H9 (cell line): ENCODE results near the gene ZGLP1. TPM values are rescaled to one million over a fixed set of nuclear protein-coding genes. Genes with fewer than 3 reads are reported as not detected.

Experiments
- DNase-seq: peaks from one replicate; pipeline ENCODE4 v3.0.0-alpha.2; 2017
- H2AFZ ChIP-seq: one replicate; pipeline ENCODE4 v1.6.1; 2013; ENCODE audit warnings: mild to moderate bottlenecking, low read length, control low read depth, moderate library complexity
- H2AK5ac ChIP-seq: 2 replicates; pipeline ENCODE4 v1.6.1; 2013; ENCODE audit warnings: low read length, control low read depth, mixed read lengths; ENCODE audit not compliant: insufficient read length
- H2BK120ac ChIP-seq: one replicate; pipeline ENCODE4 v1.6.1; 2013; ENCODE audit warnings: low read depth, mild to moderate bottlenecking, low read length, control low read depth, inconsistent platforms; ENCODE audit not compliant: poor library complexity, severe bottlenecking
- H2BK12ac ChIP-seq: 2 replicates; pipeline ENCODE4 v1.6.1; 2013; ENCODE audit warnings: low read length, control low read depth, mixed read lengths, low read depth; ENCODE audit not compliant: insufficient read length
- H2BK15ac ChIP-seq: 2 replicates; pipeline ENCODE4 v1.6.1; 2013; ENCODE audit warnings: low read depth, low read length, control low read depth
- H2BK20ac ChIP-seq: one replicate; pipeline ENCODE4 v1.6.1; 2013; ENCODE audit warnings: low read depth, mild to moderate bottlenecking, low read length, control low read depth, inconsistent platforms; ENCODE audit not compliant: poor library complexity, severe bottlenecking
- H2BK5ac ChIP-seq: 2 replicates; pipeline ENCODE4 v1.6.1; 2013; ENCODE audit warnings: low read length, control low read depth, mixed read lengths; ENCODE audit not compliant: insufficient read length
- H3K14ac ChIP-seq: 2 replicates; pipeline ENCODE4 v1.6.1; 2013; ENCODE audit warnings: low read length, control low read depth; ENCODE audit not compliant: insufficient read depth
- H3K18ac ChIP-seq: 2 replicates; pipeline ENCODE4 v1.6.1; 2013; ENCODE audit warnings: low read depth, mild to moderate bottlenecking, mixed read lengths, low read length, control low read depth; ENCODE audit not compliant: insufficient read length
- H3K23ac ChIP-seq: 2 replicates; pipeline ENCODE4 v1.6.1; 2013; ENCODE audit warnings: low read length, control low read depth, mixed read lengths, low read depth; ENCODE audit not compliant: insufficient read length
- H3K23me2 ChIP-seq: 2 replicates; pipeline ENCODE4 v1.6.1; 2013; ENCODE audit warnings: low read depth, mild to moderate bottlenecking, mixed read lengths, low read length, control low read depth; ENCODE audit not compliant: insufficient read length, poor library complexity, severe bottlenecking
- H3K27ac ChIP-seq: 2 replicates; pipeline ENCODE4 v1.5.1; 2013; ENCODE audit warnings: low read length, control low read depth, mixed read lengths, low read depth; ENCODE audit not compliant: insufficient read length
- H3K27me3 ChIP-seq: 2 replicates; pipeline ENCODE4 v1.6.1; 2013; ENCODE audit warnings: low read length, control low read depth, inconsistent platforms; ENCODE audit not compliant: insufficient read depth
- H3K4ac ChIP-seq: 2 replicates; pipeline ENCODE4 v1.6.1; 2013; ENCODE audit warnings: low read depth, mild to moderate bottlenecking, control low read depth, inconsistent platforms, low read length, moderate library complexity
- H3K4me1 ChIP-seq: 2 replicates; pipeline ENCODE4 v1.6.1; 2013; ENCODE audit warnings: low read length, control low read depth, inconsistent platforms; ENCODE audit not compliant: insufficient read depth
- H3K4me2 ChIP-seq: 2 replicates; pipeline ENCODE4 v1.6.1; 2013; ENCODE audit warnings: low read length, control low read depth, mixed read lengths; ENCODE audit not compliant: insufficient read length, insufficient read depth
- H3K56ac ChIP-seq: 2 replicates; pipeline ENCODE4 v1.6.1; 2013; ENCODE audit warnings: low read depth, mild to moderate bottlenecking, mixed read lengths, low read length, control low read depth; ENCODE audit not compliant: insufficient read length
- H3K79me1 ChIP-seq: 2 replicates; pipeline ENCODE4 v1.6.1; 2013; ENCODE audit warnings: low read depth, mild to moderate bottlenecking, moderate library complexity, low read length, control low read depth, inconsistent platforms; ENCODE audit not compliant: insufficient read depth, poor library complexity, severe bottlenecking
- H3K79me2 ChIP-seq: 2 replicates; pipeline ENCODE4 v1.6.1; 2013; ENCODE audit warnings: low read length, control low read depth, inconsistent platforms; ENCODE audit not compliant: insufficient read depth
- H3K9ac ChIP-seq: 2 replicates; pipeline ENCODE4 v1.6.1; 2013; ENCODE audit warnings: low read length, control low read depth, mixed read lengths; ENCODE audit not compliant: insufficient read length; ENCODE audit errors: extremely low read depth
- H3K9me3 ChIP-seq: one replicate; pipeline ENCODE4 v1.6.1; 2013; ENCODE audit warnings: low read depth, low read length, inconsistent platforms; ENCODE audit not compliant: control insufficient read depth
- H3T11ph ChIP-seq: one replicate; pipeline ENCODE4 v1.6.1; 2013; ENCODE audit warnings: mild to moderate bottlenecking, low read length, control low read depth, inconsistent platforms
- H4K20me1 ChIP-seq: one replicate; pipeline ENCODE4 v1.6.1; 2013; ENCODE audit not compliant: control insufficient read depth, insufficient read length, insufficient read depth
- H4K5ac ChIP-seq: 2 replicates; pipeline ENCODE4 v1.6.1; 2013; ENCODE audit warnings: low read depth, mild to moderate bottlenecking, mixed read lengths, low read length, control low read depth; ENCODE audit not compliant: insufficient read length
- H4K8ac ChIP-seq: replicated peaks from 2 replicates; pipeline ENCODE4 v1.6.1; 2013; ENCODE audit warnings: low read length, control low read depth, mixed read lengths, low read depth; ENCODE audit not compliant: insufficient read length
- H4K91ac ChIP-seq: 2 replicates; pipeline ENCODE4 v1.6.1; 2013; ENCODE audit warnings: low read depth, mild to moderate bottlenecking, moderate library complexity, mixed read lengths, low read length, control low read depth; ENCODE audit not compliant: insufficient read length
- H3K27ac Mint-ChIP-seq, 3 experiments: 2 replicates in 2 of 3; 3 replicates in 1 of 3; pipeline ENCODE4 v1.8.0; 2020 to 2021; ENCODE audit warnings: mixed read lengths in 3 of 3, mild to moderate bottlenecking in 1 of 3, moderate library complexity in 1 of 3
- H3K27me3 Mint-ChIP-seq: 2 replicates; pipeline ENCODE4 v1.8.0; 2021; ENCODE audit warnings: low read depth, mild to moderate bottlenecking, moderate library complexity, mixed read lengths
- H3K36me3 Mint-ChIP-seq, 3 experiments: 2 replicates in 2 of 3; 3 replicates in 1 of 3; pipeline ENCODE4 v1.8.0; 2020 to 2021; ENCODE audit warnings: low read depth in 3 of 3, mixed read lengths in 3 of 3; ENCODE audit not compliant: insufficient read depth in 1 of 3
- H3K4me1 Mint-ChIP-seq, 2 experiments: 2 replicates each; pipeline ENCODE4 v1.8.0; 2020; ENCODE audit warnings: mixed read lengths in 2 of 2
- H3K4me3 Mint-ChIP-seq, 2 experiments: 2 replicates in 1 of 2; 3 replicates in 1 of 2; pipeline ENCODE4 v1.8.0; 2020 to 2021; ENCODE audit warnings: mild to moderate bottlenecking in 2 of 2, mixed read lengths in 2 of 2, moderate library complexity in 1 of 2
- H3K9me3 Mint-ChIP-seq, 2 experiments: 2 replicates in 1 of 2; 3 replicates in 1 of 2; pipeline ENCODE4 v1.8.0; 2020; ENCODE audit warnings: mild to moderate bottlenecking in 2 of 2, mixed read lengths in 2 of 2, moderate library complexity in 1 of 2
- CTCF ChIP-seq: fragments of 200-600 bp; sonication (generic); conservative IDR thresholded peaks from 3 replicates; pipeline ENCODE4 v1.8.0; 2021; ENCODE audit warnings: antibody characterized with exemption, mild to moderate bottlenecking
- WGBS: extraction: QIAGEN DNeasy Blood & Tissue Kit; methylation state at CpG from one replicate; pipeline ENCODE4 v1.1.7; 2013; ENCODE audit warnings: missing lambda C conversion rate, low lambda C conversion rate, mixed read lengths; ENCODE audit not compliant: insufficient read length; ENCODE audit errors: extremely low coverage; 5-methylcytosine and 5-hydroxymethylcytosine counted together
- total RNA-seq: library from RNA; stranded (reverse); gene quantifications from 2 replicates; pipeline ENCODE4 v1.2.1, GENCODE V29; 2021

Gene ZGLP1
- total RNA-seq, 1 experiment from 2014 or later, result 6.9 TPM

DNA sequence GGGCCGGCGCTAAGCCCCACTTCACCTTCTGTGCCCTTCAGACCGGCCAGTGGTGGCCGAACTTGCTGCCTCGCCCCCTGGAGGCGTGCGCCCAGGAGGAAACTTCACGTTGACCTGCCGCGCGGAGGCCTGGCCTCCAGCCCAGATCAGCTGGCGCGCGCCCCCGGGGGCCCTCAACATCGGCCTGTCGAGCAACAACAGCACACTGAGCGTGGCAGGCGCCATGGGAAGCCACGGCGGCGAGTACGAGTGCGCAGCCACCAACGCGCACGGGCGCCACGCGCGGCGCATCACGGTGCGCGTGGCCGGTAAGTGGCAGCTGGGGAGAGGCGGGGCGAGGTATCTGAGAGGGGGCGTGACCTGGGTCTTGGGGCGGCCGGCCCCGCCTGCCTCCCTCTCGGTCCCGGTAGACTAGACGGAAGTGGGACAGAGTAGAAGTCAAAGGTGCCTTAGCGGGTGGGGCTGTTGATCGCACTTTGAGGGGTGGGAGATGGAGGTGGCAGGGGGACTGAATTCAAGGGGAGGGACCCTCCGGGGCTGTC lies 14.2 kb downstream of the ZGLP1 start:
- no peak overlapping the region for H3K23ac ChIP-seq
- peak overlapping the region; percentile 66 for H3K4me2 ChIP-seq
- Mint-ChIP-seq H3K27ac (no peak overlapping the region; a peak in 1 of 7 replicates), H3K9me3 (peaks cover 0 to 2% of the 10 kb centered on the region in 2 experiments; a peak in 2 of 5 replicates), H3K4me1 (peaks cover 10 to 33% of the 10 kb centered on the region in 2 experiments), H3K36me3 (no peaks in the 10 kb centered on the region; a peak in 3 of 7 replicates), H3K27me3 (peaks cover 90% of the 10 kb centered on the region), H3K4me3 (peak overlapping the region; percentile 49 to 81)
- peaks cover 54% of the 10 kb centered on the region for H3K27me3 ChIP-seq
- no peak overlapping the region for H3K4ac ChIP-seq
- H2AK5ac ChIP-seq, result no peak overlapping the region
- no CpG with 5 or more reads among the region's 48 CpGs for whole genome bisulfite sequencing
- no peak overlapping the region for H3K27ac ChIP-seq
- H4K20me1 ChIP-seq, result no peaks in the 10 kb centered on the region
- H3K18ac ChIP-seq, result no peak overlapping the region
- no peak overlapping the region for H3K14ac ChIP-seq
- H2BK12ac ChIP-seq, result no peak overlapping the region
- no peaks in the 10 kb centered on the region for H3K79me1 ChIP-seq
- H2AFZ ChIP-seq, result no peak overlapping the region
- no peak overlapping the region for H2BK120ac ChIP-seq
- H3K9ac ChIP-seq, result no peak overlapping the region
- H3K79me2 ChIP-seq, result no peaks in the 10 kb centered on the region
- no peak overlapping the region for H3K56ac ChIP-seq
- H4K8ac ChIP-seq, result no peak overlapping the region
- no peak overlapping the region for H2BK5ac ChIP-seq
- peak; percentile 43 for TF ChIP-seq CTCF
- no peak overlapping the region for H4K91ac ChIP-seq
- peaks cover 27% of the 10 kb centered on the region for H3K23me2 ChIP-seq
- peak; percentile 60 for DNase-seq
- no peaks in the 10 kb centered on the region; the same call in 1 of the 2 replicates for H3K4me1 ChIP-seq
- H3K9me3 ChIP-seq, result no peaks in the 10 kb centered on the region
- no peak overlapping the region for H2BK15ac ChIP-seq
- H4K5ac ChIP-seq, result no peak overlapping the region
- H3T11ph ChIP-seq, result no peak overlapping the region
- H2BK20ac ChIP-seq, result no peak overlapping the region
